ENCODE data around the gene CDH23.
A peak's percentile ranks its signal among the peaks of the same experiment; 100 is the strongest.

Gene CDH23

DNA sequence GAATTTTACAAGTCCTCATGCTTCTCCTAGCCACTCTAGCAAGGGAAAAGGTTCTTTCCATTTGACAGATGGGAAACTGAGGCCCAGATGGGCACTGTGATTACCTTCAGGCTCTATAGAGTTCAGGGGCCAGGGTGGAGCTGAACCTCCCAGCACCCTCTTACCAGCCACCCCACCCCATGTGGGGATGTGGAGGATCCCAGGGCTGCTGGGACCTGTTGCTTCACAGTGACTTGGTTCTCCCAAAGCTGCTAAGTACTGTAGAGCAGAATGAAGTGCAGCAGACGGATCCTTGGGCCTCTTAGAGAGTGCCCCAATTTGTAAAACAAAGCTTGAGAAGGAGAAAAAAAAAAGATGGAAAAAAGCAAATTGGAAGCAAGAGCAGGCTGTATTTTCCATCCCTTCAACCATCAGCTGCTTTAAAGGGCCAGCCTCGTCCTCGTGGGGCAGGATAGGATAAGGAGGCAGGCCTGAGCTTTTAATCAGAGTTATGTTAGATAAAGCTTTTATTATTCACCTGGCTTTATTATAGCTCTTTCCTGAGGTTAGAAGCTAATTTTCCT is 147.0 kb downstream of the CDH23 start:
- no peak for TF ChIP-seq CTCF (IDR thresholded peaks at IDR 0.05; ENCODE audit: insufficient read depth, low read length, missing control alignments)
- no peak overlapping the region for H3K4me3 ChIP-seq (ENCODE audit: low read depth, low read length)
- POLR2A ChIA-PET: interaction anchor here (0.6 kb wide), 1 partner anchor 438 kb away, joined by 3 read pairs; no protein-coding TSS in a partner anchor
- CTCF ChIA-PET: interaction anchor here (0.7 kb wide), 1 partner anchor 350 kb away, joined by 3 read pairs; no protein-coding TSS in a partner anchor
- no peak for DNase-seq (ENCODE audit: low read depth, low spot score)

DNA sequence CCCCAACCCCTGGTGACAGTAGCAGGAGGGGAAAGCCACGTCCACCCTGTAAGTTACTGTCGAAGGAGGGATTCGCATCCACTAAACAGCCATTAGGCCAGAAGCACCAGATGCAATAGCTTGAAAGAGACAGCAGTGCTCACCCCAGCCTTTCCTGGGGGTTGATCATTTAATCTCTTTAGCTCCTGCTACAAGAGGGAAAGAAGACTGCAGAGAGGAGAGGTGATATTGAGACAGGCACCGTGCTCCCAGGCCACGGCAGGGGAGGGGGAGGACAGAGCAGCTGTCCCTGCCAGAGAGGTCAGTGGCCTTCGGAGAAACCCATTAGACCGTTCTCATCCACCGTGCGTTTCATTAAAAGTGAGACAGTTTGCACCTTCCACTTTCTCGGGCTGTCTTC is 148.3 kb downstream of the CDH23 start:
- POLR2A ChIA-PET: no interaction called here
- no peak for DNase-seq (ENCODE audit: low read depth, low spot score)
- CTCF ChIA-PET: no interaction called here
- TF ChIP-seq CTCF (IDR thresholded peaks at IDR 0.05; ENCODE audit: insufficient read depth, low read length, missing control alignments): no peak
- no peak overlapping the region for H3K4me3 ChIP-seq (ENCODE audit: low read depth, low read length)

- no peak overlapping the region for H3K4me3 ChIP-seq (ENCODE audit: low read depth, low read length)
- POLR2A ChIA-PET: no interaction called here
- no peak for TF ChIP-seq CTCF (IDR thresholded peaks at IDR 0.05; ENCODE audit: insufficient read depth, low read length, missing control alignments)
- CTCF ChIA-PET: no interaction called here
- no peak for DNase-seq (ENCODE audit: low read depth, low spot score)
Measured at GRCh38 chr10:71546220-71546619, 149.5 kb downstream of the CDH23 start.

DNA sequence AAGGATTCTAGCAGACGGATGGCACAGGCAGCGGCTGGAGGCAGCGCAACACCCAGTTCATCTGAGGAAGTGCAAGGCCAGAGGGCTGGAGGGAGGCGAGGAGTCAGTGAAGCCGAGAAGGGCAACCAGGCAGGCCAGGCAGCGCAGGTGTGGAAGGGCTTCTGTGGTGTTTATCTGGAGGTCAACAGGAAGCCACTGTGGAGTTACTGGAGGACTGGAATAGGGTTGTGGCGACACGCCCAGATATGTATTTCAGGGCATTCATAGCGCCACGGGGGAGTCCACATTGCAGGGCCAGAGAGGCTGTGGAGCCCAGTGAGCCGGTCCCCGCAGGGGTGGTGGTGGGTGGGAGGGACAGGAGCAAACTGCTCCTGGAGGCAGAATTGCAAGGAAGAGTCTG is 150.6 kb downstream of the CDH23 start:
- CTCF ChIA-PET: no interaction called here
- DNase-seq (ENCODE audit: low read depth, low spot score): no peak
- POLR2A ChIA-PET: no interaction called here
- no peak overlapping the region for H3K4me3 ChIP-seq (ENCODE audit: low read depth, low read length)
- no peak for TF ChIP-seq CTCF (IDR thresholded peaks at IDR 0.05; ENCODE audit: insufficient read depth, low read length, missing control alignments)

GRCh38 chr10:71547876-71548846 is 151.4 kb downstream of the CDH23 start:
- CTCF ChIA-PET: interaction anchor here (1.3 to 4.0 kb wide), 5 partner anchors 9 to 164 kb away, joined by 4 to 11 read pairs (median 5); no protein-coding TSS in a partner anchor
- DNase-seq (ENCODE audit: low read depth, low spot score): no peak
- H3K4me3 ChIP-seq (ENCODE audit: low read depth, low read length): no peak overlapping the region
- TF ChIP-seq CTCF (IDR thresholded peaks at IDR 0.05; ENCODE audit: insufficient read depth, low read length, missing control alignments): peak; percentile 22
- POLR2A ChIA-PET: no interaction called here
